Activated T-helper 2 cell treated with anti-CD3 and anti-CD28 coated beads, Interferon-gamma antibody, Interleukin-2, Interleukin-4, amounts not matched to agents 10 μg/mL and 5 μg/mL and 100 μg/mL, durations not matched to agents 14 hours and 24 hours and 36 hours (primary cell): ENCODE measurements around the gene LRRC37A2. TPM values are rescaled to one million over a fixed set of nuclear protein-coding genes. Genes with fewer than 3 reads are reported as not detected.
"Not testable (repeated sequence)": the region's sequence is repeated elsewhere in the genome, so short reads cannot be mapped to it uniquely, and the experiment has no call there.

Experiments
- DNase-seq: peaks from one replicate; pipeline ENCODE4 v3.0.0; 2021; ENCODE audit warnings: low spot score
- H3K27ac Mint-ChIP-seq: one replicate; pipeline ENCODE4 v1.8.0; 2021; ENCODE audit warnings: mixed read lengths
- H3K27me3 Mint-ChIP-seq: one replicate; pipeline ENCODE4 v1.8.0; 2021; ENCODE audit warnings: low read depth, mixed read lengths
- H3K36me3 Mint-ChIP-seq: one replicate; pipeline ENCODE4 v1.8.0; 2021; ENCODE audit warnings: low read depth, mixed read lengths
- H3K4me1 Mint-ChIP-seq: one replicate; pipeline ENCODE4 v1.8.0; 2021; ENCODE audit warnings: low read depth, mixed read lengths
- H3K4me3 Mint-ChIP-seq: one replicate; pipeline ENCODE4 v1.8.0; 2021; ENCODE audit warnings: low read depth, mild to moderate bottlenecking, moderate library complexity, mixed read lengths
- H3K9me3 Mint-ChIP-seq: one replicate; pipeline ENCODE4 v1.8.0; 2021; ENCODE audit warnings: mixed read lengths
- intact Hi-C: fragments of 100-400 bp; cut with micrococcal nuclease; formaldehyde crosslinking; loops from one replicate; pipeline ENCODE4 v1.15.1; 2023
- total RNA-seq: library from RNA; stranded (reverse); gene quantifications from 2 replicates; pipeline ENCODE4 v1.2.3, GENCODE V29; 2022

LRRC37A2 gene
- 8.8 and 8.9 TPM in 2 replicates for total RNA-seq

GRCh38 chr17:46512168-46512567 is at the start of gene LRRC37A2:
TSS of gene LRRC37A2 (plus strand) at chr17:46512468. CDS start at chr17:46512713, 245 bp downstream.
- intact Hi-C loops, H3K27ac Mint-ChIP-seq, H3K9me3 Mint-ChIP-seq, H3K27me3 Mint-ChIP-seq, DNase-seq, H3K4me3 Mint-ChIP-seq, H3K36me3 Mint-ChIP-seq, H3K4me1 Mint-ChIP-seq: not testable (repeated sequence)

GRCh38 chr17:46467618-46468017 is 44.6 kb upstream of the LRRC37A2 start:
- H3K4me3 Mint-ChIP-seq, H3K27me3 Mint-ChIP-seq, H3K27ac Mint-ChIP-seq, DNase-seq, H3K9me3 Mint-ChIP-seq, H3K4me1 Mint-ChIP-seq, H3K36me3 Mint-ChIP-seq, intact Hi-C loops: not testable (repeated sequence)

- H3K4me3 Mint-ChIP-seq, intact Hi-C loops, H3K27me3 Mint-ChIP-seq: not testable (repeated sequence)
These were observed 37.8 kb upstream of the LRRC37A2 start for GRCh38 chr17:46474489-46474888.

GRCh38 chr17:46475583-46475982 is 36.7 kb upstream of the LRRC37A2 start:
- H3K4me3 Mint-ChIP-seq, H3K4me1 Mint-ChIP-seq, DNase-seq, intact Hi-C loops, H3K9me3 Mint-ChIP-seq, H3K27ac Mint-ChIP-seq, H3K36me3 Mint-ChIP-seq, H3K27me3 Mint-ChIP-seq: not testable (repeated sequence)

More at GRCh38 chr17:46474489-46474888, 37.8 kb upstream of the LRRC37A2 start:
- not testable (repeated sequence) for H3K9me3 Mint-ChIP-seq, H3K4me1 Mint-ChIP-seq, DNase-seq, H3K36me3 Mint-ChIP-seq, H3K27ac Mint-ChIP-seq

- H3K9me3 Mint-ChIP-seq, DNase-seq, H3K27me3 Mint-ChIP-seq, H3K4me1 Mint-ChIP-seq, H3K27ac Mint-ChIP-seq, H3K4me3 Mint-ChIP-seq, intact Hi-C loops, H3K36me3 Mint-ChIP-seq: not testable (repeated sequence)
These were observed 33.4 kb upstream of the LRRC37A2 start for GRCh38 chr17:46478823-46479222.

- intact Hi-C loops, H3K27me3 Mint-ChIP-seq, DNase-seq, H3K4me1 Mint-ChIP-seq, H3K4me3 Mint-ChIP-seq, H3K27ac Mint-ChIP-seq, H3K36me3 Mint-ChIP-seq, H3K9me3 Mint-ChIP-seq: not testable (repeated sequence)
These were observed 31.0 kb upstream of the LRRC37A2 start for GRCh38 chr17:46481310-46481709.

- DNase-seq, H3K4me3 Mint-ChIP-seq, H3K4me1 Mint-ChIP-seq, intact Hi-C loops, H3K27me3 Mint-ChIP-seq, H3K9me3 Mint-ChIP-seq, H3K36me3 Mint-ChIP-seq, H3K27ac Mint-ChIP-seq: not testable (repeated sequence)
These were observed 20.2 kb upstream of the LRRC37A2 start for GRCh38 chr17:46492021-46492420.

- H3K27me3 Mint-ChIP-seq, H3K9me3 Mint-ChIP-seq, H3K36me3 Mint-ChIP-seq, DNase-seq, H3K4me1 Mint-ChIP-seq, H3K27ac Mint-ChIP-seq, intact Hi-C loops, H3K4me3 Mint-ChIP-seq: not testable (repeated sequence)
These were observed 12.7 kb upstream of the LRRC37A2 start for GRCh38 chr17:46499437-46500139.

GRCh38 chr17:46505896-46506295 is 6.4 kb upstream of the LRRC37A2 start:
- H3K27me3 Mint-ChIP-seq, DNase-seq, intact Hi-C loops, H3K4me1 Mint-ChIP-seq, H3K36me3 Mint-ChIP-seq, H3K4me3 Mint-ChIP-seq, H3K9me3 Mint-ChIP-seq, H3K27ac Mint-ChIP-seq: not testable (repeated sequence)

- H3K4me3 Mint-ChIP-seq, H3K4me1 Mint-ChIP-seq, DNase-seq, H3K27me3 Mint-ChIP-seq, H3K27ac Mint-ChIP-seq, intact Hi-C loops, H3K9me3 Mint-ChIP-seq, H3K36me3 Mint-ChIP-seq: not testable (repeated sequence)
These were observed 22.4 kb downstream of the LRRC37A2 start for GRCh38 chr17:46534716-46535115.

- peak; percentile 9 for DNase-seq
- H3K27ac Mint-ChIP-seq, H3K4me1 Mint-ChIP-seq, H3K27me3 Mint-ChIP-seq, H3K4me3 Mint-ChIP-seq, H3K36me3 Mint-ChIP-seq, H3K9me3 Mint-ChIP-seq, intact Hi-C loops: not testable (repeated sequence)
These were observed 36.3 kb downstream of the LRRC37A2 start for GRCh38 chr17:46548607-46549006.

- H3K27me3 Mint-ChIP-seq, H3K27ac Mint-ChIP-seq, DNase-seq, H3K4me1 Mint-ChIP-seq, H3K4me3 Mint-ChIP-seq, H3K9me3 Mint-ChIP-seq, H3K36me3 Mint-ChIP-seq, intact Hi-C loops: not testable (repeated sequence)
These were observed 46.9 kb downstream of the LRRC37A2 start for GRCh38 chr17:46559155-46559554.

GRCh38 chr17:46560048-46560447 is 47.8 kb downstream of the LRRC37A2 start:
- DNase-seq, H3K27ac Mint-ChIP-seq, intact Hi-C loops, H3K9me3 Mint-ChIP-seq, H3K4me3 Mint-ChIP-seq, H3K36me3 Mint-ChIP-seq, H3K4me1 Mint-ChIP-seq, H3K27me3 Mint-ChIP-seq: not testable (repeated sequence)

- DNase-seq, H3K27me3 Mint-ChIP-seq, H3K36me3 Mint-ChIP-seq, intact Hi-C loops, H3K9me3 Mint-ChIP-seq, H3K4me1 Mint-ChIP-seq, H3K27ac Mint-ChIP-seq, H3K4me3 Mint-ChIP-seq: not testable (repeated sequence)
These were observed 54.0 kb downstream of the LRRC37A2 start for GRCh38 chr17:46566284-46566683.
